MCF 10A (cell line): ENCODE measurements around the gene PLA1A. TPM values are rescaled to one million over a fixed set of nuclear protein-coding genes. Genes with fewer than 3 reads are reported as not detected.
A peak's percentile ranks its signal among the peaks of the same experiment; 100 is the strongest.
"Not testable (repeated sequence)": the region's sequence is repeated elsewhere in the genome, so short reads cannot be mapped to it uniquely, and the experiment has no call there.

Source experiments
- BruUV-seq: library from RNA; stranded (reverse); fragments of 400-500 nt; replicated peaks from 2 replicates; lab custom pipeline; 2021; lab: Mats Ljungman, UMichigan
- CTCF ChIA-PET: fragments of 300-600 bp; sonication (Branson Sonifier 250); formaldehyde crosslinking; extraction: SDS; loops from one replicate; lab custom pipeline; 2021; ENCODE audit warnings: antibody characterized with exemption, inconsistent platforms; lab: Yijun Ruan, JAX
- POLR2A ChIA-PET: fragments of 300-600, 350-650 bp; sonication (Branson Sonifier 250); formaldehyde crosslinking; extraction: SDS; loops from one replicate; lab custom pipeline; 2020; ENCODE audit warnings: antibody characterized with exemption, inconsistent platforms; lab: Yijun Ruan, JAX
- DNase-seq: peaks from one replicate; pipeline ENCODE4 v3.0.0-alpha.2; 2018; ENCODE audit not compliant: unreplicated experiment
- H3K27ac Mint-ChIP-seq: one replicate; pipeline ENCODE4 v1.8.0; 2022; ENCODE audit warnings: mild to moderate bottlenecking, low read depth, mixed read lengths; ENCODE audit not compliant: unreplicated experiment
- H3K27me3 Mint-ChIP-seq: one replicate; pipeline ENCODE4 v1.8.0; 2022; ENCODE audit warnings: mixed read lengths; ENCODE audit not compliant: insufficient read depth, unreplicated experiment
- H3K36me3 Mint-ChIP-seq: one replicate; pipeline ENCODE4 v1.8.0; 2022; ENCODE audit warnings: mild to moderate bottlenecking, moderate library complexity, mixed read lengths; ENCODE audit not compliant: insufficient read depth, unreplicated experiment
- H3K4me1 Mint-ChIP-seq: one replicate; pipeline ENCODE4 v1.8.0; 2022; ENCODE audit warnings: mixed read lengths; ENCODE audit not compliant: insufficient read depth, unreplicated experiment
- H3K4me3 Mint-ChIP-seq: one replicate; pipeline ENCODE4 v1.8.0; 2022; ENCODE audit warnings: mild to moderate bottlenecking, moderate library complexity, mixed read lengths; ENCODE audit not compliant: unreplicated experiment
- H3K9me3 Mint-ChIP-seq: one replicate; pipeline ENCODE4 v1.8.0; 2022; ENCODE audit warnings: mixed read lengths; ENCODE audit not compliant: unreplicated experiment
- intact Hi-C: fragments of 100-400 bp; cut with micrococcal nuclease; formaldehyde crosslinking; loops from 2 replicates; pipeline ENCODE4 v1.14.1; 2022
- total RNA-seq: library from RNA; stranded (reverse); gene quantifications from 2 replicates; pipeline ENCODE4 v1.2.3, GENCODE V29; 2022
- TF ChIP-seq, protein P1 (sequence below): fragments of 200-600 bp; IDR thresholded peaks from one replicate; pipeline ENCODE4 v1.8.0; 2022; ENCODE audit warnings: antibody characterized with exemption, mild to moderate bottlenecking; ENCODE audit not compliant: unreplicated experiment

PLA1A gene
- total RNA-seq, 1 experiment from 2014 or later = not detected

DNA sequence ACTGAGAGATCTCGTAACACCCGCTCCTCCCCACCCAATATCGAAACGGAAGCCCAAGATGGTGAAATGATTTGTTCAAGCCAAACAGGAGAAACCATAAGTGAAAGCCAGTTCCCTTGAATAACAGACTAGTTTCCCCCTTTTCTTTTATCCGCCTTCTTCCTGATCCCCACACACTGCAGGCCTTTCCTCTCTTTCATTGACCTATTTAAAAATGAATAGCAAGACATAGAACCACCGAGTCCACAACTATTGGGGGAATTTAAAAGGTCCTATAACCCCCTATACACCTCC, 79.9 kb downstream of the PLA1A start:
- Mint-ChIP-seq H3K27ac (peak overlapping the region; percentile 91), H3K9me3 (no peaks in the 10 kb centered on the region), H3K27me3 (no peaks in the 10 kb centered on the region), H3K36me3 (peaks cover 36% of the 10 kb centered on the region), H3K4me1 (peaks cover 8% of the 10 kb centered on the region), H3K4me3 (peak overlapping the region; percentile 79)
- TF ChIP-seq, protein P1, sequence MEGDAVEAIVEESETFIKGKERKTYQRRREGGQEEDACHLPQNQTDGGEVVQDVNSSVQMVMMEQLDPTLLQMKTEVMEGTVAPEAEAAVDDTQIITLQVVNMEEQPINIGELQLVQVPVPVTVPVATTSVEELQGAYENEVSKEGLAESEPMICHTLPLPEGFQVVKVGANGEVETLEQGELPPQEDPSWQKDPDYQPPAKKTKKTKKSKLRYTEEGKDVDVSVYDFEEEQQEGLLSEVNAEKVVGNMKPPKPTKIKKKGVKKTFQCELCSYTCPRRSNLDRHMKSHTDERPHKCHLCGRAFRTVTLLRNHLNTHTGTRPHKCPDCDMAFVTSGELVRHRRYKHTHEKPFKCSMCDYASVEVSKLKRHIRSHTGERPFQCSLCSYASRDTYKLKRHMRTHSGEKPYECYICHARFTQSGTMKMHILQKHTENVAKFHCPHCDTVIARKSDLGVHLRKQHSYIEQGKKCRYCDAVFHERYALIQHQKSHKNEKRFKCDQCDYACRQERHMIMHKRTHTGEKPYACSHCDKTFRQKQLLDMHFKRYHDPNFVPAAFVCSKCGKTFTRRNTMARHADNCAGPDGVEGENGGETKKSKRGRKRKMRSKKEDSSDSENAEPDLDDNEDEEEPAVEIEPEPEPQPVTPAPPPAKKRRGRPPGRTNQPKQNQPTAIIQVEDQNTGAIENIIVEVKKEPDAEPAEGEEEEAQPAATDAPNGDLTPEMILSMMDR = no peak
- POLR2A ChIA-PET = interaction anchor here (0.6 to 4.6 kb wide), 13 partner anchors 14 to 740 kb away, joined by 3 to 59 read pairs (median 5); partner anchors contain the start of genes B4GALT4, POGLUT1, TIMMDC1 and TMEM39A
- intact Hi-C loops = loop anchor here (2.0 to 10.0 kb wide), 3 partner anchors 153 to 215 kb away; partner anchors contain the start of genes TIMMDC1 and TMEM39A
- DNase-seq = no peak
- CTCF ChIA-PET = interaction anchor here (0.5 to 1.2 kb wide), 5 partner anchors 13 to 708 kb away, joined by 3 to 4 read pairs (median 3); no protein-coding TSS in a partner anchor
- TSS peak; percentile 91 for BruUV-seq

DNA sequence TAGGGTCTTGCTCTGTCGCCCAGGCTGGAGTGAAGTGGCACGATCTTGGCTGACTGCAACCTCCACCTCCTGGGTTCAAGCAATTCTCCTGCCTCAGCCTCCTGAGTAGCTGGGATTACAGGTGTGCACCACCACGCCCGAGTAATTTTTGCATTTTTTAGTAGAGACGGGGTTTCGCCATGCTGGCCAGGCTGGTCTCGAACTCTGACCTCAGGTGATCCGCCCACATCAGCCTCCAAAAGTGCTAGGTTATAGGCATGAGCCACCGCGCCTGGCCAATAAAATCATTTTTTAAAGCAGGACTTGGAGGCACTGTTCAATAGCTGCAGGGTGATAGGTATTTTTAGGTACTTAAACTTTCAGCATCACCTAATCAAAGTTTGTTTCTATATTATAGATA, 80.5 kb downstream of the PLA1A start:
- H3K4me3 Mint-ChIP-seq = peak overlapping the region; percentile 79
- not testable (repeated sequence) for H3K9me3 Mint-ChIP-seq, H3K4me1 Mint-ChIP-seq, DNase-seq, BruUV-seq, H3K27ac Mint-ChIP-seq, H3K27me3 Mint-ChIP-seq
- peaks cover 30% of the 10 kb centered on the region for H3K36me3 Mint-ChIP-seq
- CTCF ChIA-PET = interaction anchor here (0.6 to 1.2 kb wide), 2 partner anchors 12 to 709 kb away, joined by 3 to 4 read pairs; no protein-coding TSS in a partner anchor
- POLR2A ChIA-PET = interaction anchor here (0.6 to 4.6 kb wide), 3 partner anchors 179 to 215 kb away, joined by 3 to 59 read pairs (median 31); partner anchors contain the start of genes TIMMDC1 and TMEM39A
- intact Hi-C loops = loop anchor here (10.0 kb wide), 2 partner anchors 153 to 183 kb away; partner anchors contain the start of gene TIMMDC1

Other genes with a start within 250 kb of the PLA1A start
- 87.1 and 105 TPM in 2 replicates for gene TMEM39A, start 134.3 kb upstream of the PLA1A start, total RNA-seq
- 22.5 and 25.2 TPM in 2 replicates for gene POGLUT1, start 128.9 kb upstream of the PLA1A start, total RNA-seq
- 108 and 113 TPM in 2 replicates for gene TIMMDC1, start 99.3 kb upstream of the PLA1A start, total RNA-seq
- gene CD80, start 38.3 kb upstream of the PLA1A start, total RNA-seq = not detected in 2 replicates
- not detected in 2 replicates for gene ADPRH, start 18.4 kb upstream of the PLA1A start, total RNA-seq
- gene POPDC2, start 62.7 kb downstream of the PLA1A start, total RNA-seq = 0.91 and 0.93 TPM in 2 replicates
- 47.9 and 55.4 TPM in 2 replicates for gene COX17, start 79.5 kb downstream of the PLA1A start, total RNA-seq
- gene CFAP91, start 105.1 kb downstream of the PLA1A start, total RNA-seq = not detected in 2 replicates
- not detected in 2 replicates for gene NR1I2, start 184.2 kb downstream of the PLA1A start, total RNA-seq